ENCODE measurements around the gene TBC1D22A.

GRCh38 chr22:47167056-47167455, 404.6 kb downstream of the TBC1D22A start:
- TF ChIP-seq CTCF (IDR thresholded peaks at IDR 0.05), result no peak
- no peak for TF ChIP-seq POLR2A (IDR thresholded peaks at IDR 0.05)
